OCI-LY1 (cell line): ENCODE results near the gene P2RY6.

Experiments
- H2AFZ ChIP-seq: fragments of 200-600 bp; sonication (generic), shearing (Covaris generic); 2 replicates; pipeline ENCODE4 v1.6.0; 2014; ENCODE audit warnings: antibody characterized with exemption, mild to moderate bottlenecking, low read length
- H3F3A ChIP-seq: fragments of 200-600 bp; sonication (generic), shearing (Covaris generic); 2 replicates; pipeline ENCODE4 v1.6.0; 2014; ENCODE audit warnings: mild to moderate bottlenecking, antibody characterized with exemption, low read length, moderate library complexity; ENCODE audit not compliant: insufficient read depth
- H3K27ac ChIP-seq: fragments of 200-600 bp; sonication (generic); 2 replicates; pipeline ENCODE4 v1.5.1; 2014; ENCODE audit warnings: low read length, mixed run types, mild to moderate bottlenecking, low read depth; ENCODE audit not compliant: poor library complexity, severe bottlenecking
- H3K27me3 ChIP-seq: fragments of 200-600 bp; sonication (generic); 2 replicates; pipeline ENCODE4 v1.6.0; 2014; ENCODE audit warnings: antibody characterized with exemption, mild to moderate bottlenecking, low read length, moderate library complexity; ENCODE audit not compliant: insufficient read depth
- H3K36me3 ChIP-seq: fragments of 200-600 bp; sonication (generic); 2 replicates; pipeline ENCODE4 v1.6.1; 2014; ENCODE audit warnings: mild to moderate bottlenecking, antibody characterized with exemption, low read length, moderate library complexity, mixed read lengths; ENCODE audit not compliant: insufficient read depth
- H3K4me1 ChIP-seq: fragments of 200-600 bp; sonication (generic); 2 replicates; pipeline ENCODE4 v1.5.1; 2014; ENCODE audit warnings: mild to moderate bottlenecking, low read length, moderate library complexity; ENCODE audit not compliant: insufficient read depth, severe bottlenecking
- H3K4me2 ChIP-seq: fragments of 200-600 bp; sonication (generic), shearing (Covaris generic); 2 replicates; pipeline ENCODE4 v1.6.1; 2014; ENCODE audit warnings: low read length
- H3K4me3 ChIP-seq: fragments of 200-600 bp; sonication (generic); 2 replicates; pipeline ENCODE4 v1.5.1; 2014; ENCODE audit warnings: low read length, low read depth, mild to moderate bottlenecking, mixed read lengths; ENCODE audit not compliant: poor library complexity, severe bottlenecking
- H3K79me2 ChIP-seq: fragments of 200-600 bp; shearing (Covaris generic); 2 replicates; pipeline ENCODE4 v1.6.1; 2016; ENCODE audit warnings: mixed run types, low read length, mixed read lengths; ENCODE audit not compliant: insufficient read depth
- H3K9ac ChIP-seq: fragments of 200-600 bp; sonication (generic), shearing (Covaris generic); 2 replicates; pipeline ENCODE4 v1.6.1; 2014; ENCODE audit warnings: mild to moderate bottlenecking, low read length, mixed read lengths
- H3K9me2 ChIP-seq: fragments of 200-600 bp; sonication (generic), shearing (Covaris generic); 2 replicates; pipeline ENCODE4 v1.6.1; 2014; ENCODE audit warnings: low read depth, mild to moderate bottlenecking, low read length, mixed read lengths
- H3K9me3 ChIP-seq: fragments of 200-600 bp; shearing (Covaris generic); 2 replicates; pipeline ENCODE4 v1.6.1; 2014; ENCODE audit warnings: low read length, mixed read lengths
- H4K20me1 ChIP-seq: fragments of 200-600 bp; sonication (generic), shearing (Covaris generic); 2 replicates; pipeline ENCODE4 v1.6.0; 2016; ENCODE audit warnings: mild to moderate bottlenecking, low read length; ENCODE audit not compliant: insufficient read depth
- CTCF ChIP-seq: fragments of 200-600 bp; sonication (generic), shearing (Covaris generic); IDR thresholded peaks from 2 replicates; pipeline ENCODE4 v1.5.1; 2017; ENCODE audit warnings: mild to moderate bottlenecking, antibody characterized with exemption, low read length, moderate library complexity, mixed read lengths
- EZH2 ChIP-seq: fragments of 200-600 bp; sonication (generic), shearing (Covaris generic); IDR thresholded peaks from 2 replicates; pipeline ENCODE4 v1.8.0; 2017; ENCODE audit warnings: borderline replicate concordance, mixed run types, mild to moderate bottlenecking, antibody characterized with exemption, low read length, moderate library complexity, mixed read lengths

Gene P2RY6

DNA sequence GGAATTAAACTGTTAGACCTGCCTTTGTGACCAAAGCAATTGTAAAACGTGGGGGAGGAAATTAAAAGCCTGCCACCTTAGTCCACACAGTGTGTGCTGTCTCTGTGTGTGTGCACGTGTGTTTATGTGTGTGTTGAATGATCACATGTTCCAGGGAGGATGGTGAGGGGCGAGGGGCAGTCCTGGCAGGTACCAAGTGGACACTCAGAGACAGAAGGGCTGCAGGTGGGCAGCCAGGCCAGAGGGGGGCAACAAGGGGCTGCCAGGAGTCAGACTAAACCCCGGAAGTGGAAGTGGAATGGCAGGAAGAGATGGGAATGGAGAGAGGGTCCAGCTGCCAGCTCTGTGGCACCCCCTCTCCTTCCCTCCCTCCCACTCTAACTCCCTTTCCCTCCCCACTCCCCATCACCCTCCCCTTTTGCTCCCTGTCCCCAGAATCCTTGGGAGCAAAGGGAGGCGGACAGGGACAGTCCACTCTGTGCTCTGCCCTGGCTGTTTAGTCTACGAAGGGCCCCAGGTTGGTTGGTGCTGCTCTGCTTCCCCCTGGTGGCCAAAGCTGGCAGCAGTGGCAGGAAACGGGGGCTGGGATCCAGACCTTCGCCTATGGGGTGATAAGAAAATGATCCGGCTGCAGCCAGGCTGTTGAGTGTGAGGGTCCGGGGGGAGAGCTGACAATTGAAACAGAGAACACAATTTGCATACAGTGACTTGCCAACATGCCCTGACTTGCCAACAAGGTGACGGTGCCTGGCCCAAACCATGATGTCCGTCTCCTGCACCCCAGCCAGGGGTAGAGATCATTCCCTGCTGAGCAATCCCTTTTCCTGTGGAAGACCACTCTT lies 29.7 kb upstream of the P2RY6 start:
- Histone ChIP-seq H3K9ac (no peak overlapping the region), H3F3A (no peaks in the 10 kb centered on the region), H3K4me3 (no peak overlapping the region), H3K9me3 (no peaks in the 10 kb centered on the region), H2AFZ (no peak overlapping the region), H3K79me2 (no peaks in the 10 kb centered on the region), H3K4me1 (peaks cover 6% of the 10 kb centered on the region), H3K36me3 (no peaks in the 10 kb centered on the region), H3K27ac (no peak overlapping the region), H3K27me3 (peaks cover 5% of the 10 kb centered on the region; the same call in 1 of the 2 replicates), H3K4me2 (peak overlapping the region; percentile 16; the same call in 1 of the 2 replicates), H4K20me1 (no peaks in the 10 kb centered on the region), H3K9me2 (no peaks in the 10 kb centered on the region)
- no peak for TF ChIP-seq EZH2
- peak; percentile 89 for TF ChIP-seq CTCF

GRCh38 chr11:73243093-73243485 lies 29.0 kb upstream of the P2RY6 start:
- H3K9ac ChIP-seq = no peak overlapping the region
- TF ChIP-seq EZH2 = no peak
- no peak for TF ChIP-seq CTCF

GRCh38 chr11:73244589-73245240 lies 27.4 kb upstream of the P2RY6 start:
- no peak overlapping the region for H3K4me2 ChIP-seq
- H3K79me2 ChIP-seq = no peaks in the 10 kb centered on the region
- H2AFZ ChIP-seq = no peak overlapping the region
- no peak for TF ChIP-seq EZH2
- no peak for TF ChIP-seq CTCF
- no peaks in the 10 kb centered on the region for H3F3A ChIP-seq
- H3K27ac ChIP-seq = no peak overlapping the region
- H3K9me2 ChIP-seq = no peaks in the 10 kb centered on the region
- no peak overlapping the region for H3K9ac ChIP-seq
- H3K9me3 ChIP-seq = no peaks in the 10 kb centered on the region
- no peak overlapping the region for H3K4me3 ChIP-seq
- H3K36me3 ChIP-seq = no peaks in the 10 kb centered on the region
- H4K20me1 ChIP-seq = no peaks in the 10 kb centered on the region
- peaks cover 6% of the 10 kb centered on the region for H3K4me1 ChIP-seq
- H3K27me3 ChIP-seq = no peaks in the 10 kb centered on the region

More at GRCh38 chr11:73243093-73243485, 29.0 kb upstream of the P2RY6 start:
- H3K36me3 ChIP-seq = no peaks in the 10 kb centered on the region
- H3K9me3 ChIP-seq = no peaks in the 10 kb centered on the region
- H3K4me1 ChIP-seq = peaks cover 6% of the 10 kb centered on the region
- no peaks in the 10 kb centered on the region for H3K9me2 ChIP-seq
- no peaks in the 10 kb centered on the region for H3K27me3 ChIP-seq
- H3K4me2 ChIP-seq = no peak overlapping the region
- no peak overlapping the region for H2AFZ ChIP-seq
- H3K79me2 ChIP-seq = no peaks in the 10 kb centered on the region
- H4K20me1 ChIP-seq = no peaks in the 10 kb centered on the region
- no peaks in the 10 kb centered on the region for H3F3A ChIP-seq
- H3K4me3 ChIP-seq = no peak overlapping the region
- no peak overlapping the region for H3K27ac ChIP-seq
